NCI-H2107 treated with DMSO at 0.1 percent for 48 hours (cell line): ENCODE measurements around the gene ARL6.
"Not testable (repeated sequence)": the region's sequence is repeated elsewhere in the genome, so short reads cannot be mapped to it uniquely, and the experiment has no call there.

Experiments
- DNase-seq: peaks from one replicate; lab custom pipeline; 2025; ENCODE audit not compliant: unreplicated experiment; lab: John Stamatoyannopoulos, UW

The ARL6 gene

GRCh38 chr3:97821287-97821773, 56.8 kb downstream of the ARL6 start:
- DNase-seq = peak; percentile 52

GRCh38 chr3:97821774-97822358, 57.3 kb downstream of the ARL6 start, which contains the start of gene CRYBG3:
Gene CRYBG3 (plus strand): TSS chr3:97822011. CDS start chr3:97822207, 196 bp downstream.
- no peak for DNase-seq

GRCh38 chr3:97822359-97822775, 57.8 kb downstream of the ARL6 start:
- no peak for DNase-seq

- DNase-seq = no peak
These were observed 58.8 kb downstream of the ARL6 start for GRCh38 chr3:97823046-97824004.

- DNase-seq = no peak
These were observed 60.5 kb downstream of the ARL6 start for GRCh38 chr3:97825101-97825500.

GRCh38 chr3:97827741-97828471, 63.3 kb downstream of the ARL6 start:
- DNase-seq = no peak

- no peak for DNase-seq
These were observed 64.6 kb downstream of the ARL6 start for GRCh38 chr3:97829198-97829597.

GRCh38 chr3:97830638-97831037, 66.1 kb downstream of the ARL6 start:
- no peak for DNase-seq

- DNase-seq = no peak
These were observed 66.6 kb downstream of the ARL6 start for GRCh38 chr3:97831140-97831539.

GRCh38 chr3:97833184-97833583, 68.6 kb downstream of the ARL6 start:
- not testable (repeated sequence) for DNase-seq

GRCh38 chr3:97835761-97836160, 71.2 kb downstream of the ARL6 start:
- DNase-seq = no peak

GRCh38 chr3:97838393-97838792, 73.8 kb downstream of the ARL6 start:
- DNase-seq = no peak

- DNase-seq = no peak
These were observed 75.4 kb downstream of the ARL6 start for GRCh38 chr3:97839944-97840343.

- DNase-seq = no peak
These were observed 76.7 kb downstream of the ARL6 start for GRCh38 chr3:97841304-97841703.

- no peak for DNase-seq
These were observed 77.4 kb downstream of the ARL6 start for GRCh38 chr3:97841956-97842355.

GRCh38 chr3:97848779-97849178, 84.2 kb downstream of the ARL6 start:
- no peak for DNase-seq
